GM12878 (cell line): ENCODE results near the gene SGCD. TPM values are rescaled to one million over a fixed set of nuclear protein-coding genes. Genes with fewer than 3 reads are reported as not detected.

Experiments
- ATAC-seq: fragments of 200-7000 bp; cut with Tn5 transposase; 3 replicates; pipeline ENCODE4 v1.9.1; 2020; ENCODE audit warnings: mild to moderate bottlenecking, moderate library complexity
- BruUV-seq: library from RNA; stranded (reverse); fragments of 400-500 nt; replicated peaks from 2 replicates; lab custom pipeline; 2021; lab: Mats Ljungman, UMichigan
- CTCF ChIA-PET: fragments of 300-600 bp; sonication (Branson Sonifier 250); formaldehyde crosslinking; extraction: SDS; loops from one replicate; lab custom pipeline; 2021; ENCODE audit warnings: inconsistent platforms; lab: Yijun Ruan, JAX
- POLR2A ChIA-PET: fragments of 350-600 bp; formaldehyde crosslinking; extraction: SDS; loops from one replicate; lab custom pipeline; 2021; ENCODE audit warnings: inconsistent platforms; lab: Charles Lee
- RAD21 ChIA-PET: fragments of 300-600 bp; sonication (Branson Sonifier 250); formaldehyde crosslinking; loops from one replicate; lab custom pipeline; 2023; ENCODE audit warnings: antibody characterized with exemption; ENCODE audit not compliant: unreplicated experiment; lab: Charles Lee
- SMC1A ChIA-PET: fragments of 300-600 bp; sonication (Branson Sonifier 250); formaldehyde crosslinking; loops from one replicate; lab custom pipeline; 2023; ENCODE audit not compliant: unreplicated experiment, uncharacterized antibody; lab: Charles Lee
- DNase-seq: peaks from one replicate; pipeline ENCODE4 v3.0.0-alpha.2; 2011; ENCODE audit warnings: low read depth, low spot score
- FAIRE-seq: peaks from 3 replicates; lab custom pipeline; 2011; peaks lifted over from hg19 to GRCh38; lab: Jason Lieb, UNC
- H2AFZ ChIP-seq: 2 replicates; pipeline ENCODE4 v1.6.0; 2011; ENCODE audit warnings: low read depth, low read length, control low read depth; ENCODE audit not compliant: control insufficient read depth
- H3K27ac ChIP-seq: 2 replicates; pipeline ENCODE4 v1.5.1; 2011; ENCODE audit warnings: control low read depth; ENCODE audit not compliant: control insufficient read depth, insufficient read depth
- H3K27me3 ChIP-seq, 2 experiments: replicated peaks in 1 of 2; 2 replicates each; pipeline versions ENCODE4 v1.6.0 to v1.6.1; 2011; ENCODE audit warnings: low read length in 1 of 2; ENCODE audit not compliant: control insufficient read depth in 2 of 2, insufficient read depth in 2 of 2
- H3K36me3 ChIP-seq, 2 experiments: 2 replicates each; pipeline ENCODE4 v1.5.1; 2011; ENCODE audit warnings: low read length in 1 of 2; ENCODE audit not compliant: control insufficient read depth in 2 of 2, insufficient read depth in 2 of 2
- H3K4me1 ChIP-seq: 2 replicates; pipeline ENCODE4 v1.6.1; 2011; ENCODE audit warnings: mild to moderate bottlenecking, low read length, moderate library complexity, mixed read lengths; ENCODE audit not compliant: control insufficient read depth, insufficient read depth
- H3K4me2 ChIP-seq: 2 replicates; pipeline ENCODE4 v1.6.0; 2011; ENCODE audit warnings: control low read depth; ENCODE audit not compliant: control insufficient read depth, insufficient read depth
- H3K4me3 ChIP-seq: fragments of 200-600 bp; sonication (generic); 2 replicates; pipeline ENCODE4 v1.5.1; 2016
- H3K79me2 ChIP-seq: 2 replicates; pipeline ENCODE4 v1.6.0; 2011; ENCODE audit warnings: low read length; ENCODE audit not compliant: control insufficient read depth, insufficient read depth
- H3K9ac ChIP-seq: 2 replicates; pipeline ENCODE4 v1.8.0; 2011; ENCODE audit warnings: low read length, control low read depth, mixed read lengths; ENCODE audit not compliant: control insufficient read depth, insufficient read depth
- H3K9me3 ChIP-seq: replicated peaks from 3 replicates; pipeline ENCODE4 v1.5.1; 2011; ENCODE audit warnings: mild to moderate bottlenecking, low read length; ENCODE audit not compliant: control insufficient read depth, insufficient read depth
- H4K20me1 ChIP-seq: 2 replicates; pipeline ENCODE4 v1.6.0; 2011; ENCODE audit not compliant: control insufficient read depth, insufficient read depth
- BRCA1 ChIP-seq: IDR thresholded peaks from 2 replicates; pipeline ENCODE4 v1.6.1; 2011; ENCODE audit warnings: low read depth, low read length, improper control_type of control experiment
- CEBPB ChIP-seq, 2 experiments: fragments of 150-350 bp in 1 of 2; IDR thresholded peaks; 2 replicates each; pipeline ENCODE4 v1.6.1; 2012 to 2014; ENCODE audit warnings: low read depth in 2 of 2, low read length in 2 of 2, borderline replicate concordance in 1 of 2, inconsistent platforms in 1 of 2
- EED ChIP-seq: sonication (generic); IDR thresholded peaks from 2 replicates; pipeline ENCODE4 v1.6.1; 2016; ENCODE audit warnings: antibody characterized with exemption, low read depth
- PML ChIP-seq: IDR thresholded peaks from 2 replicates; pipeline ENCODE4 v1.6.1; 2012; ENCODE audit warnings: low read length, inconsistent platforms
- WGBS: methylation state at CpG from one replicate; pipeline ENCODE4 v1.1.6; 2016; ENCODE audit warnings: low lambda C conversion rate; ENCODE audit not compliant: insufficient replicate concordance, insufficient coverage; ENCODE audit errors: missing lambda C conversion rate; 5-methylcytosine and 5-hydroxymethylcytosine counted together
- in situ Hi-C: fragments of 300-500 bp; cut with MboI; formaldehyde crosslinking; loops from 9 replicates; pipeline ENCODE4 v1.14.3; 2018; ENCODE audit warnings: mixed read lengths
- intact Hi-C: fragments of 100-400 bp; cut with micrococcal nuclease; formaldehyde crosslinking; loops from one replicate; pipeline ENCODE4 v1.14.2; 2022; ENCODE audit not compliant: unreplicated experiment
- polyA plus RNA-seq, 11 experiments: library from polyadenylated mRNA; depleted of rRNA in 4 of 11; unstranded in 6 of 11; stranded (reverse) in 5 of 11; fragments of >200 nt; fragmentation: Nextera tagmentation in 4 of 11; fragmentation: Illumina TruSeq in 1 of 11; extraction: Ambion mirVana in 4 of 11; extraction: Trizol in 1 of 11; gene quantifications; 1 replicate in 1 of 11; 2 replicates in 10 of 11; pipeline versions ENCODE4 v1.2.1 to v1.2.3, GENCODE V29; 2011 to 2016; ENCODE audit warnings: inconsistent platforms in 2 of 11, missing spikeins in 2 of 11, low read depth in 1 of 11
- total RNA-seq, 4 experiments: library from RNA; depleted of rRNA in 3 of 4; stranded (reverse); fragments of >200 nt in 3 of 4; fragmentation: Illumina TruSeq in 1 of 4; extraction: Trizol in 1 of 4; gene quantifications; 2 replicates each; pipeline versions ENCODE4 v1.2.1 to v1.2.3, GENCODE V29; 2013 to 2021

The SGCD gene
- total and polyA plus RNA-seq, 10 of the 15 experiments (the other 5 are each of a cell fraction or from before 2014, with no cell fraction given), result 0.06 TPM; not detected in 9

GRCh38 chr5:156405988-156406387 is 79.0 kb downstream of the SGCD start:
- RAD21 ChIA-PET, result interaction anchor here (0.6 kb wide), 1 partner anchor 528 kb away, joined by 4 read pairs; no protein-coding TSS in a partner anchor
- H2AFZ ChIP-seq, result no peak overlapping the region
- SMC1A ChIA-PET, result no interaction called here
- CTCF ChIA-PET, result interaction anchor here (0.6 to 1.6 kb wide), 2 partner anchors 32 to 861 kb away, joined by 3 to 4 read pairs; no protein-coding TSS in a partner anchor
- no peaks in the 10 kb centered on the region for H3K79me2 ChIP-seq
- H3K9me3 ChIP-seq, result no peaks in the 10 kb centered on the region
- H3K9ac ChIP-seq, result no peak overlapping the region
- TF ChIP-seq EED (no peak), BRCA1 (no peak)
- TF ChIP-seq, all 136 proteins: peak for 0
- 75% methylated on average over 3 of the region's 3 CpGs for WGBS
- Histone ChIP-seq H3K27ac (no peak overlapping the region), H3K36me3 (no peaks in the 10 kb centered on the region), H4K20me1 (no peaks in the 10 kb centered on the region), H3K4me3 (no peak overlapping the region), H3K27me3 (no peaks in the 10 kb centered on the region), H3K4me1 (peaks cover 15% of the 10 kb centered on the region), H3K4me2 (no peak overlapping the region)
- no peak for FAIRE-seq
- POLR2A ChIA-PET, result interaction anchor here (0.7 kb wide), 1 partner anchor 9 kb away, joined by 3 read pairs; no protein-coding TSS in a partner anchor
- in situ Hi-C loops (no loop called here), intact Hi-C loops (loop anchor here (10.0 kb wide), 2 partner anchors 529 to 729 kb away; no protein-coding TSS in a partner anchor)
- BruUV-seq, result no TSS peak
- ATAC-seq, result no peak
- DNase-seq, result no peak

GRCh38 chr5:156407251-156407650 is 80.3 kb downstream of the SGCD start:
- SMC1A ChIA-PET, result interaction anchor here (0.6 to 1.9 kb wide), 5 partner anchors 8 to 62 kb away, joined by 3 to 5 read pairs (median 3); no protein-coding TSS in a partner anchor
- CTCF ChIA-PET, result interaction anchor here (0.6 kb wide), 1 partner anchor 40 kb away, joined by 3 read pairs; no protein-coding TSS in a partner anchor
- ATAC-seq (no peak), DNase-seq (no peak), FAIRE-seq (no peak)
- Histone ChIP-seq H3K4me1 (peaks cover 6% of the 10 kb centered on the region), H4K20me1 (no peaks in the 10 kb centered on the region), H3K27ac (no peak overlapping the region), H3K36me3 (no peaks in the 10 kb centered on the region), H3K27me3 (no peaks in the 10 kb centered on the region), H3K9ac (no peak overlapping the region), H2AFZ (no peak overlapping the region), H3K4me3 (no peak overlapping the region), H3K4me2 (no peak overlapping the region), H3K79me2 (no peaks in the 10 kb centered on the region), H3K9me3 (no peaks in the 10 kb centered on the region)
- intact Hi-C loops (loop anchor here (10.0 kb wide), 2 partner anchors 528 to 728 kb away; no protein-coding TSS in a partner anchor), in situ Hi-C loops (no loop called here)
- BruUV-seq, result no TSS peak
- TF ChIP-seq CEBPB (IDR thresholded peaks at IDR 0.05; ENCODE audit: borderline replicate concordance in 1 of 2, low read depth in 2 of 2, low read length in 2 of 2), result no peak
- TF ChIP-seq PML, result no peak
- WGBS, result 93% methylated on average over 3 of the region's 3 CpGs
- POLR2A ChIA-PET, result interaction anchor here (0.6 kb wide), 1 partner anchor 616 kb away, joined by 3 read pairs; no protein-coding TSS in a partner anchor
- RAD21 ChIA-PET, result interaction anchor here (0.5 kb wide), 1 partner anchor 412 kb away, joined by 3 read pairs; no protein-coding TSS in a partner anchor
